ENCODE measurements around the gene TSHZ2.
"Not testable (repeated sequence)": the region's sequence is repeated elsewhere in the genome, so short reads cannot be mapped to it uniquely, and the experiment has no call there.

Gene TSHZ2

DNA sequence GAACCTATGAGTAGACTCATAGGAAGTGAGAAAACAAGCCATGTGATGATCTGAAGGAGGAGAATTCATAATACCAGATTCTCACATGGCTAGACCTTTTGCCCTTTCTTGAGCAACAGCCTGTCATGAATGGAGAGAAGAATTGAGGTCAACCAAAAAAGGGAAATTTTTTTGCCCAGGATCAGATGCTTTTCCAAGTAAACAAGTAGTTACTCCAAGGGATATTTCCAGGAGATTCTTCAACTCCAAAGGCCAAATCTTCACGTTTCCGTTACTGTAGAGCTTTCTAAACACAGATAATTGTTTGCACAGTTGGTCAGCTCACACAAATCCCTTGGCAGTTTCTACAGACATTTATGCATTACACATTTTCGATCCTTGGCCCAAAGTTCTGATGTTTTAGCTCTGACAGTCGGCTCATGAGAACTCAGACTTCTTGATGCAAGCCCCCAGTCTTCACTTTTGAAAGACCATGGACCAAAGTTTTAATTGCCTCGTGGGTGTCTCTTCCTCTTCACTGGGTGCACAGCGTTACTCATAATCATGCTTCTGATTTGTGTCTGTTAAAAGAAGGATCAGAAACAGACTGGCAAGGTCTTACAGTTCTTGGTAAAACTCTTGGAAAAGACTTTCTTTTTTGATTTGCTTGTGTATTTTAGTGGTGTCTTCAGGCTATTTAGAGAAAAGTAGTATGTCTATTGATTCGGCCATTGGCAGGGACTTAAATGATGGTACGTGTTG, 115.0 kb downstream of the TSHZ2 start:
- H3K27ac ChIP-seq: no peak overlapping the region
- H3K9ac ChIP-seq: no peak overlapping the region
- H3K4me1 ChIP-seq: peaks cover 0 to 5% (median 0%) of the 10 kb centered on the region in 10 experiments; a peak in 3 of 20 replicates
- no peaks in the 10 kb centered on the region for H3K27me3 ChIP-seq
- TF ChIP-seq Cebpa-rat (IDR thresholded peaks at IDR 0.05): no peak
- no peak overlapping the region for H3K4me2 ChIP-seq
- H3K9me3 ChIP-seq (replicated peaks in 1 of 11): no peaks in the 10 kb centered on the region
- no peak overlapping the region for H3K4me3 ChIP-seq
- no peaks in the 10 kb centered on the region for H4K20me1 ChIP-seq
- H3K36me3 ChIP-seq: no peaks in the 10 kb centered on the region

- Histone ChIP-seq H3K4me3 (no peak overlapping the region), H3K36me3 (no peaks in the 10 kb centered on the region), H3K9ac (no peak overlapping the region), H3K4me1 (peaks cover 0 to 5% (median 0%) of the 10 kb centered on the region in 10 experiments; a peak in 3 of 20 replicates), H3K27ac (no peak overlapping the region), H3K27me3 (no peaks in the 10 kb centered on the region), H3K9me3 (replicated peaks in 1 of 11) (no peaks in the 10 kb centered on the region), H3K4me2 (no peak overlapping the region), H4K20me1 (no peaks in the 10 kb centered on the region)
- TF ChIP-seq Cebpa-rat (IDR thresholded peaks at IDR 0.05): no peak
These were observed 116.6 kb downstream of the TSHZ2 start for GRCh38 chr20:53088786-53089185.

- H3K9ac ChIP-seq; H3K36me3 ChIP-seq; H3K4me1 ChIP-seq; H3K27ac ChIP-seq; H3K9me3 ChIP-seq (replicated peaks in 1 of 11); H3K4me3 ChIP-seq; H3K4me2 ChIP-seq; H4K20me1 ChIP-seq; H3K27me3 ChIP-seq: not testable (repeated sequence)
These were observed 117.7 kb downstream of the TSHZ2 start for GRCh38 chr20:53089851-53090250.

DNA sequence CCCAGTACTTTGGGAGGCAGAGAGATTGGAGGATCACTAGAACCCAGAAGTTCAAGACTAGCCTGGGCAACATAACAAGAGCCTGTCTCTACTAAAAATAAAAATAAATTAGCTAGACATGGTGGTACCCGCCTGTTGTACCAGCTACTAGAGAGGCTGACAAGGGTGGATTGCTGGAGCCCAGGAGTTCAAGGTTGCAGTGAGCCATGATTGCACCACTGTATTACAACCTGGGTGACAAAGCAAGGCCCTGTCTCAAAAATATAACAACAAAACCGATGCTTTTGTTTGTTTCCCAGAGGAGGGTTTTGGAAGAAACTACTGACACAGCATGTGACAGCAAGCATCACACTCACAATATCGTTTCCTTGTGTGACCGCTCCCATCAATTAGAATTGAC, 119.6 kb downstream of the TSHZ2 start:
- Histone ChIP-seq H3K9ac (no peak overlapping the region), H3K4me2 (no peak overlapping the region), H3K36me3 (no peaks in the 10 kb centered on the region), H3K4me3 (no peak overlapping the region), H3K4me1 (no peaks in the 10 kb centered on the region), H4K20me1 (no peaks in the 10 kb centered on the region), H3K9me3 (replicated peaks in 1 of 11) (no peaks in the 10 kb centered on the region), H3K27me3 (no peaks in the 10 kb centered on the region), H3K27ac (no peak overlapping the region)
- TF ChIP-seq Cebpa-rat (IDR thresholded peaks at IDR 0.05): no peak

GRCh38 chr20:53092772-53093300, 120.7 kb downstream of the TSHZ2 start:
- Histone ChIP-seq H3K4me3 (no peak overlapping the region), H3K4me2 (no peak overlapping the region), H3K4me1 (no peaks in the 10 kb centered on the region), H4K20me1 (no peaks in the 10 kb centered on the region), H3K36me3 (no peaks in the 10 kb centered on the region), H3K9me3 (replicated peaks in 1 of 11) (no peaks in the 10 kb centered on the region), H3K27me3 (no peaks in the 10 kb centered on the region), H3K27ac (no peak overlapping the region), H3K9ac (no peak overlapping the region)
- no peak for TF ChIP-seq Cebpa-rat (IDR thresholded peaks at IDR 0.05)

- Histone ChIP-seq H3K9me3 (replicated peaks in 1 of 11) (peaks cover 0 to 12% (median 0%) of the 10 kb centered on the region in 11 experiments; a peak in 8 of 22 replicates), H3K27ac (no peak overlapping the region), H3K9ac (no peak overlapping the region), H3K27me3 (no peaks in the 10 kb centered on the region), H3K36me3 (no peaks in the 10 kb centered on the region), H3K4me2 (no peak overlapping the region), H3K4me1 (no peaks in the 10 kb centered on the region), H4K20me1 (no peaks in the 10 kb centered on the region), H3K4me3 (no peak overlapping the region)
- TF ChIP-seq Cebpa-rat (IDR thresholded peaks at IDR 0.05): no peak
These were observed 125.2 kb downstream of the TSHZ2 start for GRCh38 chr20:53097371-53097770.

DNA sequence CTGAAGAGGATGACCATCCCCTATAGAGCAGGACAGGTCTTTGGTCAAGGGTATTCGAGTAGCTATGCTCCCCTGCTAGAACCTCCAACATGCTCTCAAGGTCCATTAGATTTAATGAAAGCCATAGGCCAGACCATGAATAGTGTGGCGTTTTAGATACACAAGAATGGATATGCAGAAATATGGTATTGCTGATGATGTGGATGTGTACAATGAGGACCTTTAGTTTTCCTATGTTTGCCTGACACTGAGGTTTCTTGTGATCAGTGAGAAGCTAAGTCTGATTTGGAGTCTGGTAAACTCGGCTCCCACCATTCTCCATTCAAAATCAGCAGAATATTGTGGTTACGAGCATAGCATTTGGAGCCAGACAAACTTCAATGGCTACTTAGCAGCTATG, 125.6 kb downstream of the TSHZ2 start:
- Histone ChIP-seq H4K20me1 (no peaks in the 10 kb centered on the region), H3K27ac (no peak overlapping the region), H3K27me3 (no peaks in the 10 kb centered on the region), H3K4me2 (no peak overlapping the region), H3K9me3 (replicated peaks in 1 of 11) (peaks cover 0 to 12% (median 0%) of the 10 kb centered on the region in 11 experiments; a peak in 8 of 22 replicates), H3K36me3 (no peaks in the 10 kb centered on the region), H3K4me3 (no peak overlapping the region), H3K9ac (no peak overlapping the region), H3K4me1 (peaks cover 0 to 1% (median 0%) of the 10 kb centered on the region in 10 experiments; a peak in 2 of 20 replicates)
- no peak for TF ChIP-seq Cebpa-rat (IDR thresholded peaks at IDR 0.05)

GRCh38 chr20:53098621-53099020, 126.5 kb downstream of the TSHZ2 start:
- Histone ChIP-seq H3K27ac (no peak overlapping the region), H3K4me1 (peaks cover 0 to 9% (median 0%) of the 10 kb centered on the region in 10 experiments; a peak in 2 of 20 replicates), H3K4me2 (no peak overlapping the region)

DNA sequence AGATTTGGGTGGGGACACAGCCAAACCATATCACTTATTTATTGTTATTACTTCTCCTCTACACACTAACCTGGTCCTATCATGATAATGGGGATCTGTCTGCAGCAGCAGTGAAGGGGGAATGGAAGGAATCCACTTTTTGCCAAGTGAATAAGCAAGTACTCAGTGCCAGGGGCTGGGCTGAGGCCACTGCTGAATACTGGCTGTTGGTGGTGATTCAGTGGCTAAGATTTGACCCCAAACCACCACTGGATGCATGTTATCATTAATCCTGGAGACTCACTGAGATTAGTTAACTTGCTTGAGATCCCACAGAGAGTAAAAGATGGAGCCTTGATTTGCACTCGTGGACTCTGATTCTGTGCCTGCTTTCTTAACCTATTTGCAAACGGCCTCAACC, 127.7 kb downstream of the TSHZ2 start:
- Histone ChIP-seq H3K27me3 (no peaks in the 10 kb centered on the region), H3K9me3 (replicated peaks in 1 of 11) (peaks cover 0 to 12% (median 0%) of the 10 kb centered on the region in 11 experiments; a peak in 8 of 22 replicates), H3K4me1 (peaks cover 0 to 9% (median 0%) of the 10 kb centered on the region in 10 experiments; a peak in 2 of 20 replicates), H3K9ac (no peak overlapping the region), H4K20me1 (no peaks in the 10 kb centered on the region), H3K4me2 (no peak overlapping the region), H3K27ac (no peak overlapping the region), H3K36me3 (no peaks in the 10 kb centered on the region), H3K4me3 (no peak overlapping the region)
- no peak for TF ChIP-seq Cebpa-rat (IDR thresholded peaks at IDR 0.05)

More at GRCh38 chr20:53098621-53099020, 126.5 kb downstream of the TSHZ2 start:
- Histone ChIP-seq H3K4me3 (no peak overlapping the region), H3K27me3 (no peaks in the 10 kb centered on the region), H3K36me3 (no peaks in the 10 kb centered on the region), H4K20me1 (no peaks in the 10 kb centered on the region), H3K9me3 (replicated peaks in 1 of 11) (peaks cover 0 to 12% (median 0%) of the 10 kb centered on the region in 11 experiments; a peak in 8 of 22 replicates), H3K9ac (no peak overlapping the region)
- TF ChIP-seq Cebpa-rat (IDR thresholded peaks at IDR 0.05): no peak

- Histone ChIP-seq H3K4me3 (no peak overlapping the region), H3K36me3 (no peaks in the 10 kb centered on the region), H3K27ac (no peak overlapping the region), H4K20me1 (no peaks in the 10 kb centered on the region), H3K4me2 (no peak overlapping the region), H3K9me3 (replicated peaks in 1 of 11) (peaks cover 0 to 12% (median 0%) of the 10 kb centered on the region in 11 experiments; a peak in 8 of 22 replicates), H3K27me3 (no peaks in the 10 kb centered on the region), H3K4me1 (peaks cover 0 to 9% (median 0%) of the 10 kb centered on the region in 10 experiments; a peak in 2 of 20 replicates), H3K9ac (no peak overlapping the region)
- TF ChIP-seq Cebpa-rat (IDR thresholded peaks at IDR 0.05): no peak
These were observed 128.3 kb downstream of the TSHZ2 start for GRCh38 chr20:53100476-53100911.

All from BLaER1 treated with 17β-estradiol and CSF1 and Interleukin-3, amounts not matched to agents 10 nM and 100 nM (cell line).